LNCAP (cell line): ENCODE results near the gene ARID3A.

ENCODE experiments used
- TF ChIP-seq, protein P1 (sequence below): fragments of 450-650 bp; IDR thresholded peaks from 2 replicates; pipeline ENCODE4 v1.5.1; 2017; ENCODE audit warnings: mild to moderate bottlenecking

ARID3A gene

DNA sequence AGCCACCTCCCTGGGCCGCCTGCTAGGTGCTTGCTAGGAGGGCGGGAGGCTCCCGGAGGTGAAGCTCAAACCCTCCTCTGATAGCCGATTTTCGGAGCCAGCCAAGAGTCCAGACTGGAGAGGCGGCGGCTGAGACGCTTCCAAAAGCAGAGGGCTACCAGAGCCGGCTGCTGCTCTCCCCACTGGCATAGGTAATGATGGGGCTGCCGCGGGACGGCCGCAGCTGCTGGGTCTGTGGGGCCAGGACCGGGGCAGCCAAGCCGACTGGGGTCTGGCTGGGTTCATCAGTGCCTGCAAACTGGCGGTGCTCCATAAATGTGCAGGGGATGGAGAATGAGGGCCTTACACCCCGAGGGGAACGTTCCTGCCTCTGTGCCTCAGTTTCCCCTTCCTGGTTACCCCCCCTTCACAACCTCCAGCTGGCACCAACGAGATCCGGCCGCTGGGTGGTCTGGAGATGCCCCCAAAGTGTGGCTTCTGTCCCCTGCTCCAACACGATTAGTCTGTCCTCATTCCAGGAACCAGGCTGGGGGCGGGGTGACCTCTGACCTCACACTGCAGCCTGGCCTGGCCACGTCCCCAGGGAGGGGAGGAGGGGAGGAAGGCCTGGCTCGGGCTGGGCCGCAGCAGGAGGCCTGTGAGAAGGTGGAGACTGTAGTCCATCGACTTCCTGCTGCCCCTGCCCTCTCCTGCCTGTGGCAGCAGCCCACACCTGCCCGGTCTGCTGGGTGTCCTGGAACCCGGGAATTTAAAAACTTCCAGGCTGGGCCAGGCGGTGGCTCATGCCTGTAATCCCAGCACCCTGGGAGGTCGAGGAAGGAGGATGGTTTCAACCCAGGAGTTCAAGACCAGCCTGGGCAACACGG lies 54.5 kb downstream of the ARID3A start:
- TF ChIP-seq, protein P1, sequence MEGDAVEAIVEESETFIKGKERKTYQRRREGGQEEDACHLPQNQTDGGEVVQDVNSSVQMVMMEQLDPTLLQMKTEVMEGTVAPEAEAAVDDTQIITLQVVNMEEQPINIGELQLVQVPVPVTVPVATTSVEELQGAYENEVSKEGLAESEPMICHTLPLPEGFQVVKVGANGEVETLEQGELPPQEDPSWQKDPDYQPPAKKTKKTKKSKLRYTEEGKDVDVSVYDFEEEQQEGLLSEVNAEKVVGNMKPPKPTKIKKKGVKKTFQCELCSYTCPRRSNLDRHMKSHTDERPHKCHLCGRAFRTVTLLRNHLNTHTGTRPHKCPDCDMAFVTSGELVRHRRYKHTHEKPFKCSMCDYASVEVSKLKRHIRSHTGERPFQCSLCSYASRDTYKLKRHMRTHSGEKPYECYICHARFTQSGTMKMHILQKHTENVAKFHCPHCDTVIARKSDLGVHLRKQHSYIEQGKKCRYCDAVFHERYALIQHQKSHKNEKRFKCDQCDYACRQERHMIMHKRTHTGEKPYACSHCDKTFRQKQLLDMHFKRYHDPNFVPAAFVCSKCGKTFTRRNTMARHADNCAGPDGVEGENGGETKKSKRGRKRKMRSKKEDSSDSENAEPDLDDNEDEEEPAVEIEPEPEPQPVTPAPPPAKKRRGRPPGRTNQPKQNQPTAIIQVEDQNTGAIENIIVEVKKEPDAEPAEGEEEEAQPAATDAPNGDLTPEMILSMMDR, result no peak

DNA sequence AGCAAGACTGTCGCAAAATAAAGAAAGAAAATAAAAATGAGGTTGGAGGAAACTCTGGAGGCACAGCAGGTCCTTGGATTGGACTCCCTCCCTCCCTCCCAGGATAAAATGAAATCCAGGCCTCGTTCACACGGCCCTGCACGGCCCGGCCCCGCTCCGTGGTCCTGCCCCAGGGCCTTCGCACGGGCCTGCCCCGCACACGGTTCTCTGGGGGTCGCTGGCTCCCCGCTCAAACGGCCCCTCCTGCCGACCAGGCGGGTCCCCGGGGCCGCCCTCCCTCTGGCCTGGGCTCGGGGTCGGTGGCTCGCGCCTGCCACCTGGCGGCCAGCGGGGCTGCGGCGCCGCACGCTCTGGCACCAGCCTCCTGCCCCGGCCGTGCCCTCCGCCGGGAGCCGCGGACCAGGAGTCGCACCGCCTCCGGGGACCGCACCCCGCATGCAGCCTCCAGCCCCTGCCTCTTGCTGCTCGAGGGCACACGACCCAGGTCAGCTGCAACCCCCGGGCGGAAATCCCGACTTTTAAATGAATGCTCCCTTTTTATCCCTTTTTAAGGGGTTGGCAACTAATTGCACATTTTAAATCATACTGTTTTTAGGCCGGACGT lies 56.8 kb downstream of the ARID3A start:
- TF ChIP-seq, protein P1, result peak; percentile 96

DNA sequence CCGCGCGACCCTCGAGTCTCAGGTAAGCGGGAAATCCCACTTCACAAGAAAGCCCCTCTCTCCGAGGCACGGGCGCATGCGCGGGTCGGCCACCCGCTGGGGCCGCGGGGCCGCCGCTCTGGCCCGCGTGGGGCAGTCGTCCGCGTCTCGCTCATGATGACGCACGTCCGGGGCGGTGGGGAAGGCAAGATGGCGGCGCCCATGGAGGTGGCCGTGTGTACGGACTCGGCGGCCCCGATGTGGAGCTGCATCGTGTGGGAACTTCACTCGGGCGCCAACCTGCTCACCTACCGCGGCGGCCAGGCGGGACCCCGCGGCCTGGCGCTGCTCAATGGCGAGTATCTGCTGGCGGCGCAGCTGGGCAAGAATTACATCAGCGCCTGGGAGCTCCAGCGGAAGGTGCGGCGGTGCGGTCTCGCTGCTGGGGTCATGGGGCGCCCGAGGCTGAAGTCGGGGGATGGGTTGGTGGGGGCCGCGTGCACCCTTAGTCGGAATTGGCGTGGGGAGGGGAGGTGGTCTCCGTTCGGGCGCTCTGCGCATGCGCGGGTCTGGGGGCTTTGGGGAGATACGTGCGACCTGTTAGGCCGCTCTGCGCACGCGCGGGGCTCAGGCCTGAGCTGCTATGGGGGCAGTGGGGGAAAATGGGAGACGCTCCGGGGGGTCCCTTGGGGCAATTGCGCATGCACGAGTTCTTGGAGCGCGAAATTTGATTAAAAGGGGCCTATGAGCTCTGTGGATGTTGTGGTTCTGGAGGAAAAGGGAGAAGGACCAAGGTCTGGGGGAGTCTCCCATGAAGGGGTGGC lies 58.5 kb downstream of the ARID3A start, which contains the start of gene WDR18:
WDR18 (plus strand) TSS at position 181 of the 803 bp plus-strand sequence; CDS start at position 190, 9 bp downstream.
- TF ChIP-seq, protein P1, result no peak

DNA sequence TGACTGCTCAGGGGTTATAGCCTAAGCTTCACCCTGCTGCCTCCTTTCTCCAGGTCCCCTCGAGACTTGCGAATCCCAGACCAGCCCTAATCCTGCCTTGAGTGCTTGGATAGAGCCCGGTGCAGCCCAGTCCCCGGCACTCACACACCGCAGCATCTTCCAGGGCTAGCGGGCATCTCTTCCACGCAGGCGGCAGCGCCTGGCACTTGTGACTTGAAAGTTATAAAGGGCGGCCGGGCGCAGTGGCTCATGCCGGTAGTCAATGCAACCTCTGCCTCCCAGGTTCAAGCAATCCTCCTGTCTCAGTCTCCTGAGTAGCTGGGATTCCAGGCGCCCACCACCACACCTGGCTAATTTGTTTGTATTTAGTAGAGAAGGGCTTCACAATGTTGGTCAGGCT lies 60.2 kb downstream of the ARID3A start:
- TF ChIP-seq, protein P1, result no peak

DNA sequence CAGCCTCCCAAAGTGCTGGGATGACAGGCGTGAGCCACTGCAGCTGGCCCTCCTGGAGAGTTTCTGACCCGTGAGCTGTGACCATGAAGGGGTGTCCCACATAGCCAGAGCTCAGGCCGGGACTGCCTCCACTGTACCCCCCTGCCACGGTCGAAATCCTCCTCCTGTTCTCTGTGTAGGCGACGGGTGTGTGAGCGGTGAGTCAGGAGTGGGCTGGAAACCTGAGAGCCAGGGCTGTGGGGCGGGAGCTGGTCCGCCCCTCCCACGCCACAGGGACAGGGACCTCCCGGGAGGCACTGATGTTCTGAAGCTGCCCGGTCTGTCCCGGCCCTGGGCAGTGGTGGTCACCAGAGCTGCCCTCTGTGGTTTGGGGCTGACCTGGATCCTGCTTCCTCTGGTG lies 62.2 kb downstream of the ARID3A start:
- TF ChIP-seq, protein P1, result no peak

DNA sequence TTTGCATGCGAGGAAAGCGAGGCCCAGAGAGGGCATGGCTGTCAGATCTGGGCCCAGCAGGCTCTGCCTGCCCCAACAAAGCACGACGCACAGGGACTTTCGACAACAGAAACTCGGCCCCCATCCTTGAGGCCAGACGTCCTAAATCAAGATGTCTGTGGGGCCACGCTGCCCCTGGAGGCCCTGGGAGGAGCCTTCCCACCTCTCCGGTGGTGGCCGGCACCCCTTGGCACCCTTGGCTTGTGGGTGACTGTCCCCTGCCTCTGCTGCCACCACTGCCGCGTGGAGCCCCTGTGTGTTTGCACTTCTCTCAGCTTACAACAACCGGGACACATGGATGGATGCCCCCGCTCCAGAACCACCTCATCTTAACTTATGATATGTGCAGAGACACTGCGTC lies 62.7 kb downstream of the ARID3A start:
- TF ChIP-seq, protein P1, result no peak

DNA sequence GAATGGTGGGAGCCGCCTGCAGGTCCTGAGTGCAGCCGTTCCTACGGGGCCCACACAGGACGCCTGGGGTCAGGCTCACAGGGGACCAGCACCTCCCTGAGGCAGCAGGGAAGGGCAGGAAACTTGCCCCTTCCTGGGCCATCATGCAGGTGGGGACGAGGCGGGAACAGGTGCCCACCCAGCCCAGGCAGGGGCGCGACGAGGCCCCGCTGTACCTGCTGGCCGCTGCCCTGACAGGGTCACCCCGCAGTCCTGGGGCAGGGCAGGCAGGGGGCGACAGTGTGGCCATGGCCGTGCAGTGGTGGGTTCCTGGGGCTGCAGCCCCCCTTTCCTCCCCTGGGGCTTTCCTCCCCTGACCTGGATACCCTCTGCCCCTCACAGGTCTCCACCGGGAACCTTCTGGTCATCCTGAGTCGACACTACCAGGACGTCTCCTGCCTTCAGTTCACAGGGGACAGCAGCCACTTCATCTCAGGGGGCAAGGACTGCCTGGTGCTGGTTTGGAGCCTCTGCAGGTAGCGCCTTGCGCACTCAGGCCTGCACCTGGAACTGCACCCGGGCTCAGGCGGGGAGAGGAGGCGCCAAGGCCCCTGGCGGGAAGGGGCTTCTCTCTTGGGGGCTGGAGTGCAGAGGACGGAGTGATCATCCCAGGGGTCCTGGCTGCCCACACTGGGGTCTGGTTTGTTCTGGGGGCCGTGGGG lies 63.7 kb downstream of the ARID3A start:
- TF ChIP-seq, protein P1, result peak; percentile 30; the same call in 1 of the 2 replicates
